HG02759 (cell line): ENCODE measurements around the gene MAGI3.
"Not testable (repeated sequence)": the region's sequence is repeated elsewhere in the genome, so short reads cannot be mapped to it uniquely, and the experiment has no call there.

Experiments
- ATAC-seq: cut with Tn5 transposase; IDR thresholded peaks from one replicate; pipeline ENCODE4 v1.9.1; 2021; ENCODE audit warnings: mild to moderate bottlenecking, moderate library complexity; ENCODE audit not compliant: unreplicated experiment

MAGI3 gene

DNA sequence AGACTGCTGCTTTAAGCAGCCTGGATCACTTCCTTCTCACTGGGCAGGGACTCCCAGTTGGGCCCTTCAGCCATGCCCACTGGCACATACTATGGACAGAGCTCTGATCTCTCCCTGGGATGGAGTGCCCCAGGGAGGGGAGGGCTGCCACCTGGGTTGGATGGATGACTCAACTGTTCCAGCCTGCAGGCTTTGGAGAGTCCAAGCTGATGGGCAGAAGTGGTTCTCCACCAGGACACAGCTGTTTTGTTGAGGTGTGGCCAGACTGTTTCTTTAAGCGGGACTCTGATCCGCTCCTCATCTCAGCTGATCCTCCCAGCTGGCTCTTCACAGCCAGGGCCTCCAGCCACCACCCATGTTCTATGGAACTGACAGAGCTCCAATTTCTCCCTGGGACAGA is 166.9 kb downstream of the MAGI3 start:
- ATAC-seq: no peak

DNA sequence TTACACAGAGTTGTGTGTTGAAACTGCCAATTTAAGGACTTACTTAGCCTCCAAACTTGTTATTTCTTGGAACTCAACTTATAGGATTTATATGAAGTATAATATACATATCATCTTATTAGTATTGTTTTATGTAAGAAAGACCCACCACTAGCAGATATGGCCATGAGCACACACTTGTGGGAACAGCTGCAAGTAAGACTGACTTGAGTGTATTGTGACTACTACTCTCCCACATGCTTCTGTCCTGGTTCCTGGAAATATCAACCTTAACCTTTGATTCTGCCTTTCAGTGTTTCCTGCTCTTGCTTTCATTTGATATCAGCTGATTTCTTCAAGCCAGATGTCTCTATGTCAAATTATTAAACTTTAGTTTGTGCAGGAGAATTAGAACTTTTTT is 175.3 kb downstream of the MAGI3 start:
- ATAC-seq: no peak

DNA sequence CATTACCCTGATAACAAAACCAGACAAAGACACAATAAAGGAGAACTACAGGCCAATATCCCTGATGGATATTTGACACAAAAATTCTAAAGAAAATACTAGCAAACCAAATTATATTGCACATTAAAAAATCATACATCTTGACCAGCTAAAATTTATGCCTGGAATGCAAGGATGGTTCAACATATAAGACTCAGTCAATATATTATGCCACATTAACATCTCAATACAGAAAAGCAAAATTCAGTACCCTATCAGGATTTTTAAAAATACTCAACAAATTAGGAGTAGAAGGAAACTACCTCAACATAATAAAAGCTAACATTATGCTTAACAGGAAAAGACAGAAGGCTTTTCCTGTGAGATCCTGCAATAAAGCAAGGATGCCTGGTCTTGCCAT is 177.1 kb downstream of the MAGI3 start:
- no peak for ATAC-seq

DNA sequence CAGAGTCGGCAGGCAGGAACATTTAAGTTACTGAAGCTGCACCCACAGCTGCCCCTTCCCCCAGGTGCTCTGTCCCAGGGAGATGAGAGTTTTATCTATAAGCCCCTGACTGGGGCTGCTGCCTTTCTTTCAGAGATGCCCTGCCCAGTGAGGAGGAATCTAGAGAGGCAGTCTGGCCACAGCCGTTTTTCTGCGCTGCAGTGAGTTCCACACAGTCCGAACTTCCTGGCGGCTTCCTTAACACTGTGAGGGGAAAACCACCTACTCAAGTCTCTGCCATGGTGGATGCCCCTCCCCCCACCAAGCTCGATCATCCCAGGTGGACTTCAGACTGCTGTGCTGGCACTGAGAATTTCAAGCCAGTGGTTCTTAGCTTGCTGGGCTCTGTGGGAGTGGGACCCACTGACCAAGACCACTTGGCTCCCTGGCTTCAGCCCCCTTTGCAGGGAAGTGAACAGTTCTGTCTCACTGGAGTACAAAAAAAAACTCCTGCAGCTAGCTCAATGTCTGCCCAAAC is 185.5 kb downstream of the MAGI3 start:
- not testable (repeated sequence) for ATAC-seq

DNA sequence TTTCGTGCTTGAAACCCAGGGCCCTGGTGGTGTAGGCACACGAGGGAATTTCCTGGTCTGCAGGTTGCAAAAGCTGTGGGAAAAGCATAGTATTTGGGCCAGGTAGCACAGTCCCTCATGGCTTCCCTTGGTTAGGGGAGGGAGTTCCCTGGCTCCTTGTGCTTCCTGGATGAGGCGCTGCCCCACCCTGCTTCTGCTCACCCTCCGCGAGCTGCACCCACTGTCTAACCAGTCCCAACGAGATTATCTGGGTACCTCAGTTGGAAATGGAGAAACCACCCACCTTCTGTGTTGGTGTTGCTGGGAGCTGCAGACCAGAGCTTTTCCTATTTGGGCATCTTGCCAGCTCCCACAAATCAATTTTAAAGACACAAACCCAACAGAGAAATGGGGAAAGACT is 186.0 kb downstream of the MAGI3 start:
- no peak for ATAC-seq

DNA sequence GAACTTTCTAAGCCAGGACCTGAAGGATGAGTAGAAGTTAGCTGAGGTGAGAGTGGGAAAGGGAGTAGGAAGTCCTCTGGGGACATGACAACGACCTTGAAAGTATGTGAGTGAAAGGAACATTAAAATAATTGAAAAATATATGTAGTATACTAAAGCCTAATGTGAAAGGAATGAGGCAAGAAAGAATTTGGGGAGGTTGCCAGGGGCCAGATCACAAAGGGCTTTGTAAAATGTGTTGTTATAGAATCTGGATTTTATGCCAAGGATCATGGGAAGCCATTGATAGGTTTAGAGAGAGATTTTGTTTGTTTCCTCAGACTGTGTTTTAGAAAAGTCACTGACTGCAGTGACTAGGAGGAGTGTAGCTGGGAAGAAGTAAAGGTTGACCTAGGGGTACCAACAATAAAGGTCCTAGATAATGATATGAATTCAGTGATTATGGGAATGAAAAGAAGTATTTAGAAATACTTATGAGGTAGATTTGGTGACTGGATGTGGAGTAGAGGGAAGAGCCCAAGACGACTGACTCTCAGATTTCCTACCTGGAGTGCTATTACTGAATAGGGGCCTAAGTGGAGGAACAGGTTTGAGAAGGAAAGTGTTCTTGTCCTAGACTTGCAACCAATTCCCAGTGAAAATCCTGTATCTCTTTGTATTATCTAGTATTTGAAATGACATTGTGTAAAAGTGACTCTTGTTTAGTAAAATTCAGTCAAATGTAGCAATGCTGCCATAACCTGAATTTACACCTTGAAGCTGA is 189.1 kb downstream of the MAGI3 start:
- ATAC-seq: no peak

DNA sequence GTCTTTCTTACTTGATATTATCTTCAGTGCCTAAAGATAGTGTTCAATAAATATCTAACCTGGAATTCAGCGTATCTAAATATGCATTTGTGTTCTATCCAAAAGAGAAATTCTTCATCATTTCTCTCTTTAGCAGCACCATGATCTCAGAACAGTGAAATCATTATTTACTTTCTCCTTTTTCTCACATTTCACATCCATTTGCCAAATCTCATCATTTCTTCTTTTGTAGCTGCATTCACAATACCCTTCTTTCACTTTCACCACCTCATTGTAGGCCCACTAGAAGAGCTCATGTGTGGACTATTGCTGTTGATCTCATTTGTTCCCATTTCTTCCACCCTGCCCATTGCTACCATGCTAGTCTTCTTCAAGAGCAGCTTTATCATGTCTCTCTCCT is 191.0 kb downstream of the MAGI3 start:
- ATAC-seq: no peak

DNA sequence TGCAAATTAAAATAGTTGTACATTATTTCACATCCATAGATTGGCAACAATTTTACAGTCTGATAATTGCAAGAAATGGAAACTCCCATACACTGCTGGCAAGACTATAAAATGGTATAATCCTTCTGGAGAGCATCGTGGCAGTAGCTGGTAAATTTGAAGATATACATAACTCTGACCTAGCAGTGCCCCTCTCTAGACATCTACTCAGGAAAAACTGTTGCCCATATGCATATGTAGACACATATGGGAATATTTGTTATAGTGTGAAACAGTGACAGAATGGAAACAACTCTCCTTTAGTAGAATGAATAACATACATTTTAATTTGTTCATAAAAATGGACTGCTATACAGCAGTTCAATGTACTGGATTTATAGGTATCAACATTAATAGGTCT is 191.8 kb downstream of the MAGI3 start:
- ATAC-seq: no peak

DNA sequence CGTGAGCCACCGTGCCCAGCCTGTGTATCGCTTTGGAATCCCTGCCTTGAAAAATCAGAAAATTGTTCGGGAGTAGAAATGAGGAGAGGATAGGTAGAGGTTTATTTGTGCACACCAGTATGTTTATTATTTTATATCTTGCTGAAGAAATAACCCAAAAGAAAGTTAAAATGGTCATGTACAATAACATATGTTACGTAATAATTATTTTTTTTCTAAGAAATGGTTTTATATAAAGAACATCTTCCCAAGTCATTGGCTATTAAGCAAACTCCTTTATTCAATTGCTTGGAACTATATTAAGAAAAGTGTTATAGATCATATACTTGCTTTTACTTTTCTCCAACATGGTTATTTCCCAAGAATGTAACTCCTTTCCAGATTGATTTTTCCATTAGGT is 197.2 kb downstream of the MAGI3 start:
- ATAC-seq: no peak

DNA sequence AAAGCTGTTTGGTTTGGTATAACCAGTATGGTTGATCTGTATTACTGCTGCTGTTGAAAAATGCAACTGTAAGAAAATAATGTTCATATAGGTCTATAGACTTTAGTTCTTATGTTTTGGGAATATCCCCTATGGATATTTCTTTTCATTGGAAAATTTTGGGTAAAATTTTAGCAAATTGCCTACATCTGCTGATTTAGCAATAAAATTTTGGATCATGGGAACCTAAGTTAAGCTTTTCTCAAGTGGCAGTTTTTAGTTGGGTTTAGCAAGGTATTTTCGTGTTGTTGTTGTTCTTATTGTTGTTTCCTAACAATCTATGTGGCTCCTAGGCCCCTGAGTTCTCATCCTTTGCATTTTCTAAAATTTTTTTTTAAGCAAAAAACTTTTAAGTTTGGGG is 201.9 kb downstream of the MAGI3 start:
- ATAC-seq: no peak

DNA sequence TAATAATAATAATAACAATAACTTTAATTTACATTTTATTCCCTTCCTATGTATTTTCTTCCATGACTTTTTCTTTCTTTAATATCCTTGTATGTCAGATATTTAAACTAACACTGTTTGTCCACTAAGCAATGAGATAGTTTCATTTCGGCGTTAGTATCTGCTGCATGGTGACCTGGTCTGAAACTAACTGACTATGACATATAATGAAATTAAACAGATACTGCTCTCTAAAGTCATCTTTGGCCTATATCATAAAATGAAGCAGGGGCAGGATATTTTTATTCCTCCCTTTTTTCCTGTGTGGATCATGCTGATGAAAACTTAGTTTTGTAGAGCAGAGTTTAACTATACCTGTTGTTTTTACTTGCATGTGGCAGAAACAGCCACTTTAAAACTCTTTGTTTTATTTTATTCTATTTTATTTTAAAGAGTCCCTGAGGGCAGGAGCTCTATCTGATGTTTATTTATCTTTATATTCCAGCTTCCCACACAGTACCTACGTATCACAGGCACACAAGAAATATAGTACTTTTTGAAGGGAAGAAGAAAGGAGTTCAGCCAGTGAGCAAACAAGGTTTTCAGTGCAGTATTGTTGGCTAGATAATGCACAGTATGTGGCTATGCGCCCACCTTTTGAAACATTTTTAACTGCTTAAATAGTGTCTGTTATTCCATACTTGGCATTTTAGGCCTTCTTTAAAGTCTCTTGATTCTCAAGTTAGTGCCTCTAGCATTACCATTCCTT is 203.4 kb downstream of the MAGI3 start:
- ATAC-seq: no peak

DNA sequence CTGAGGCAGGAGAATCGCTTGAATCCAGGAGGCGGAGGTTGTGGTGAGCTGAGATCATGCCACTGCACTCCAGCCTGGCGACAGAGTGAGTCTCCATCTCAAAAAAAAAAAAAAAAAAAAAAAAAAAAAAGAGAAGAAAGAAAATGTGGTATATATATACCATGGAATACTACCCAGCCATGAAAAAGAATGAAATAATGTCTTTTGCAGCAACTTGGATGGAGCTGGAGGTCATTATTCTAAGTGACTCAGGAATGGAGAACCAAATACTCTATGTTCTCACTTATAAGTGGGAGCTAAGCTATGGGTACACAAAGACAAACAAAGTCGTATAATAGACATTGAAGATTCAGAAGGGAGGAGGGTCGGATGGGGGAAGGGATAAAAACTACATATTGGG is 214.2 kb downstream of the MAGI3 start:
- ATAC-seq: not testable (repeated sequence)

DNA sequence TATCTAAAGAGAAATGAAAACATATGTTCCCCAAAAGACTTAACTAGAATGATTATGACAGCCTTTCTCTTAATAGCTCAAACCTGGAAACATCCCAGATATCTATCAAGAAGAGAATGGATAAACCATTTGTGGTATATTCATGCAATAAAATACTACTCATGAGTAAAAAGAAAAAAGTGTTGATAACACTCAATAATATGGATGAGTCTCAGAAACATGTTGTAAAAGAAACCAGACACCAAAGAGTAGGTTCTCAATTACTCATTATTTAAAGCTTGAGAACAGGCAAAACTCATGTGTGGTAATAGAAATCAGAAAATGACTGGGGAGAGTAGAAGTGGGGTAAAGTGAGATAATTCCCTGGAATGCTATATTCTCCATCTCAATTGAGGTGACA is 214.8 kb downstream of the MAGI3 start:
- no peak for ATAC-seq

DNA sequence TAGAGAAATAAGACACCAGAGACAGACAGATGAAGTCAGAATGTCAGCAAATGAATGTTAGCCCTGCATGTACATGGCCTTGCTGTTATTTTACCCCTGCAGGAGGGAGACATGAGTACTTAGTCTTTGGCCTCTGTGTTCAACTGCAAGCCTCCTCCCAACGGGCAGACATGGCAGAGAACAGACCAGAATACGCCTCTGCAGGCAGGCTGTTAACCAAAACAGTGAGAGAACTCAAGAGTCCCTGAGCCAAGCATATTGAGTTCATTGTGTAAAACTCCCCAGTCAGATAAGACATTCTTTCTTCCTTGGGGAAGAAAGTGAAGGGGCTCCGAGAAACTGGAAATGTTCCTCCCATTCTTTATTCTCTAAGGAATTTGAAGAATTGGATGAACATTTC is 218.1 kb downstream of the MAGI3 start:
- ATAC-seq: no peak

DNA sequence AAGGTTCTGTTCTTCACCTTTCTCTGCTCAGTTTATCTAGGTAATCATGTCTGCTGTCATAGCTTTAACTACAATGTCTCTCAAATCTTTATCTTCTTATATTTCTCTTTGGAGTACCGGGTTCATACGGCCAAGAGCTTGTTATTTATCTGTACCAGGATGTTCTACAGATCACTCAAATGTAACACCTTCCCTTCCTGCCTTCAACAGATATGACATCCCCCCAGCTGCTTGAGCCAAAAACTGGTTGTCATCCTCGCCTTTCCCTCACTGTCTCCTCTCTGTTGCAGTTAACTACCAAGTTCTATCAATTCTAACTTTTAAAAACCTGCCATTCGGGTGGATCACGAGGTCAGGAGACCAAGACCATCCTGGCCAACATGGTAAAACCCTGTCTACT is 220.1 kb downstream of the MAGI3 start:
- no peak for ATAC-seq

DNA sequence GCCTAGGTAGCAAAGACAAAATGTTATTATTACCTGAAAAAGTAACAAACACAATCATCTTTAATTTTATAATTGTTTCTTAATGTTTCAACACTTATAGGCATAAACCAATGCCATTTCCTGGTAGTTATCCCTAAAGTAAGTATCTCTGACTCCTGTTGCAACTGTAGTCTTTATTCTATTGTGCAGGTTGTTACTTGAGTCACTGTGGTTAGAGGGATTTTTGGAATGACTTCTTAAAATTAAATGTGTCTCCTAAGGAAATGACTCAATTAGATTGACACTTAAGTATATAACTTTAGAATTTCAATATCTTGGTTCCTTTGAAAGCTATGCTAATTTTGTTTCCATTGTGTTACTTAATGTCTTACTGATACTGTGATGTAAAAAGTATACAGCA is 225.1 kb downstream of the MAGI3 start:
- ATAC-seq: no peak

DNA sequence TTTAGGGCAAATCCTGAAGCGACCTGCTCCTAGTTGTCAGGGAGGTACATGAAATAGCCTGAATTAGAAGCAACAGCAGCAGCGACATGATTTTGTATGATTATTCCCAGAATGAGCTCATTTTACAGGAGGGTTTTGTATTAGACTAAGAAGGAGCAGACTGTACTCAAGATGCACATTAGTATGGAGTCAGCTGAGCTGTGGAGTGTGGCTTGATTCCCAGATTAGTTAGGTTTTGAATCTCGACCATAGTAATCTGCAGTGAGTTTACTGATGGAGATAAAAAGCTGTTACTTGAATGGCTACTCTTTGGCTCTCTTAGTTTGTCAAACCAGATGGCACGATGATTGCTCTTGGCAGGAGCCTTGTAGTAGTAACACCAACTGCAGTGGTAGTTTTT is 225.8 kb downstream of the MAGI3 start:
- no peak for ATAC-seq

DNA sequence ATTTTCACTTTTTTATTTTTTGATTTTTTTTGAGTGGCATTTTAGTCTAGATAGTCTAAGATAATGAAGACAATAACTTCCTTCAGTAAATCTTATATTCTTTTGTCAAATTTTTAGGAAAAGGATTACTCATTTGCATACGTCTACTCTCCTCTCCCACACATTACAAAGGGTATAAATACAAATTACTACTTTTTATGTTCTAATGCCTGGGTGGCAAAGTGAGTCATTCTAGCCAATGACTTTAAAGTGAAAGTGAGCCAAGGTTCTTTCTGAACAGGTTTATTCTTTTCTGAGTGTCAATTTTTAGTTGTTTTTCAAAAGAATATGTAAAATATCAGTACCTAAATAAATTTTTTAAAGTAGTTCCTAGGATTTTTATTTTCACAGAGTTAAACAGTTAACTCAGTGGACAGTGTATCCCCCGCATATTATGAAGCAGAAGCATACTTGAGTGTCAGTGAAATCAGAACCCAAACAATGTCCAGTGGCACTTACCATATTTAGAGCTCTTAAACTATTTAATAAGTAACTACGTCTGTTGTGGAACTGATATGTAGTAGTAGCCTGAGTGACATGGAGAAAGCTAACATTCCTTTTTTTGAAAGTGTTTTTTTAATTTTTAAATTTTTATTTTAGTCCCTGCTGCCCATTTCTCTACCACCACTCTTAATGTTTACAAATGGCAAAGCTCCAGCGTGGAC is 227.3 kb downstream of the MAGI3 start:
- ATAC-seq: no peak

DNA sequence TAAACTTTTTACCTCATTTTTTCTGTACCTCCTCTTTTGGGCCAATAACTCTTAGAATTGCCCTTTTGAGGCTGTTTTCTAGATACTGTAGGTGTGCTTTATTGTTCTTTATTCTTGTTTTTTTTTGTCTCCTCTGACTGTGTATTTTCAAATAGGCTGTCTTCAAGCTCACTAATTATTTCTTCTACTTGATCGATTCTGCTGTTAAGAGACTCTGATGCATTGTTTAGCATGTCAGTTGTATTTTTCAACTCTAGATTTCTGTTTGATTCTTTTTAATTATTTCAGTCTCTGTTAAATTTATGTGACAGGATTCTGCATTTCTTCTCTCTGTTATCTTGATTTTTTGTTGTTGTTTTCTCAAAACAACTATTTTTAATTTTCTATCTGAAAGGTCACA is 238.7 kb downstream of the MAGI3 start:
- ATAC-seq: no peak

DNA sequence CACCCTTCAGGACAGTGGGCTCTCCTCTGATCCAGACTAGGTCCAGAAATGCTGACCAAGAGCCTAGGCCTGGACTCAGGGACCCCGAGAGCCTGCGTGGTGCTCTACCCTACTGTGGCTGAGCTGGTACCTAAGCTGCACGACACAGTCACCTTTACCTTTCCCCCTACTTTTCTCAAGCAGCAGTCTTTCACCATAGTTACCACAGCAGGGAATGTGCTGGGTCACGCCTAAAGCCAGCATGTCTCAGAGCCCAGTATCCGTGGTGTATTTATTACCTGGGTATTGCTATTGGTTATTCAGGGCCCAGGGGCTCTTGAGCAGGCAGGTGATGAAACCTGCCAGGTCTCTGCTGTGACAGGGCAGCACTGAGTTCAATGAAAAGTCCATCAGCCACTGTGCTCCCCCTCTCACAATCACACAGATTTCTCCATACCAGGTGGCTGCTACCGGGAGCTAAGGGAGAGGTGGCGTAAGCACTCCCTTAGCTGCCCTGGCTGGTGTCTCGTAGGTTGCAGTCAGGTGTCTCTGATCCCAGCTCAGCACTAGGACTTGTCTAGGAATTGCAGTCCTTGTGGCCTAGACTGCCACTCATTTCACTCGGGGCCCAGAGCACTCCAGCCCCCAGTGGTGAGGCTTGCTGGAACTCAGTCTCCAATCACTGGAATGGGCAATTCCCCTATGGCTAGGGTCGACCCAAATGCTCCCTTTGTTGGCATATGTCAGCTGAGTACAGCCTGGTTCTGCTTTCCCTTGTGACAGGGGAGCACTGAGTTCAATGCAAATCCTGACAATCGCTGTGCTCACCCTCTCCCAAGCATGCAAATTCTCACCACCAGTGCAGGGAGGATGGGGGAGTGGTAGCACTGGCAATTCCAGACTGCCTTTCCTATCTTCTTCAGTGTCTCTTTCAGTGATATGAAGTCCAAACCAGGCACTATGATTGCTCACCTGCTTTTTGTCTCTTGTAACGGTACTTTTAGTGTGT is 240.3 kb downstream of the MAGI3 start:
- ATAC-seq: no peak

DNA sequence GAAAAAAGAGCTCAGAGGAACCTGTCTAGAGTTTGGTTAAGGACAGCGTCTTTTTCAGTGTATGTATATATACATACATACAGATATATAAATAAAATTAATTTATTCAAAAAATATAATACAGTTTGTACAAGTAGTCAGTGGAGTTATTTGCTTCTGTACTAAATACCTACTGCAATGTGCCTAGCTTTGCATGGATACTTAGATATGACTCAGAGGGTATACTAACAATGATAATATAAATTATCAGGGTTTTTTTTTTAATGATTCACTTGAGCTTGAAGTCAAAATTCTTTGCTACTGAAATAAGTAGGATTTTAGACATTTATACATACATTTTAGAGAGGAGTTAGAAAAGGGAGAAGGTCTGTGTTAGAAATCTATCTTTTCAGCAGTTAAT is 251.1 kb downstream of the MAGI3 start:
- ATAC-seq: no peak
